Loucy (cell line): ENCODE data around the gene TLR9.

Experiments
- CTCF ChIP-seq: fragments of 200-600 bp; sonication (generic); conservative IDR thresholded peaks from 2 replicates; pipeline ENCODE4 v1.5.1; 2014; ENCODE audit warnings: mild to moderate bottlenecking, antibody characterized with exemption, low read length
- EZH2phosphoT487 ChIP-seq: fragments of 200-600 bp; IDR thresholded peaks from 2 replicates; pipeline ENCODE4 v1.6.1; 2018; ENCODE audit warnings: antibody characterized with exemption, mild to moderate bottlenecking, moderate library complexity, borderline replicate concordance

- TF ChIP-seq CTCF (no peak), EZH2phosphoT487 (no peak)
Measured at GRCh38 chr3:52193065-52193464, 32.4 kb downstream of the TLR9 start.
